HG03439 (cell line): Measurements from ENCODE around the gene CMTR1.

ENCODE experiments used
- ATAC-seq: cut with Tn5 transposase; IDR thresholded peaks from one replicate; pipeline ENCODE4 v1.9.1; 2021; ENCODE audit warnings: mild to moderate bottlenecking, moderate library complexity; ENCODE audit not compliant: unreplicated experiment

Gene CMTR1

GRCh38 chr6:37477656-37478435, 44.8 kb downstream of the CMTR1 start:
- no peak for ATAC-seq

- no peak for ATAC-seq
Observed at GRCh38 chr6:37478827-37479226, 45.8 kb downstream of the CMTR1 start.

GRCh38 chr6:37479266-37479854, 46.3 kb downstream of the CMTR1 start:
- no peak for ATAC-seq

- no peak for ATAC-seq
Observed at GRCh38 chr6:37480118-37480736, 47.2 kb downstream of the CMTR1 start.

- ATAC-seq = no peak
Observed at GRCh38 chr6:37480951-37481534, 48.0 kb downstream of the CMTR1 start.

GRCh38 chr6:37481711-37482605, 48.9 kb downstream of the CMTR1 start:
- ATAC-seq = no peak

- no peak for ATAC-seq
Observed at GRCh38 chr6:37482606-37483251, 49.7 kb downstream of the CMTR1 start.

GRCh38 chr6:37483252-37483901, 50.4 kb downstream of the CMTR1 start:
- ATAC-seq = no peak

GRCh38 chr6:37483917-37484785, 51.1 kb downstream of the CMTR1 start:
- ATAC-seq = no peak

- ATAC-seq = no peak
Observed at GRCh38 chr6:37484786-37485170, 51.8 kb downstream of the CMTR1 start.

- no peak for ATAC-seq
Observed at GRCh38 chr6:37485291-37485702, 52.3 kb downstream of the CMTR1 start.

- no peak for ATAC-seq
Observed at GRCh38 chr6:37486121-37486839, 53.3 kb downstream of the CMTR1 start.

GRCh38 chr6:37487591-37488380, 54.8 kb downstream of the CMTR1 start:
- no peak for ATAC-seq

- no peak for ATAC-seq
Observed at GRCh38 chr6:37488476-37488875, 55.5 kb downstream of the CMTR1 start.

GRCh38 chr6:37489697-37490336, 56.8 kb downstream of the CMTR1 start:
- no peak for ATAC-seq

- ATAC-seq = no peak
Observed at GRCh38 chr6:37490536-37491170, 57.6 kb downstream of the CMTR1 start.
